ENCODE results near the gene EFNB2.

The EFNB2 gene

DNA sequence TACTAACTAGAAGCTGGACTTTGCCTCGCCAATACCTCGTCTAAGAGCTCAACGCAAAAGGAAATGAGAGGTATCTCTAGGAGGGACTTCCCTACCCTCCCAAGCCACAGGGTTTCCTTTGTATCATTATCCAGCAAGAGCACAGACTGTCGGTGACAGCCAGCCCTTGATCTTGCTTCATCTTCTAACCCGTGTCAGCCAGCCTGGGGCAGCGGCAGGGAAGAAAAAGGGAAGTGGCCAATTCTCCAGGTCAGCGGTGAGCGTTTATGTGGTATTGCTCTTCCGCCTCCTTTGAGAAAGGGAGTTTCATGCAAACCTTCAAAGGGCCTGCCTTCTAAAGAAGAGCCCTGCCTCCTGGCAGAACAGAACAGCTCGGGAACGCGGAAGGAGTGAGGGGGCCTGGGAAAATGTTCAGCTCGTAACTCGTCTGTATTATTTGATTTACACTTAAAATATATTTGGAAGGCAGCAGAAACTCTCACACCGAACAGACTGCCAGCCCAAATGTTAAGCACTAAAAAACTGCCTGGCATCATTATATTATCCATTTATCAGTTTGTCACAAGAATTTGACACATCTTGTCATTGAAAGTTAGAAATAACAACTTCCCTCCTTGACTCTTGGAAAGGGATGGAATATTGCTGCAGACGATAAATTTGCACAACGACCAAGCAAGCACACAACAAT is 41.8 kb downstream of the EFNB2 start:
- DNase-seq (ENCODE audit: low read depth in 1 of 2, low spot score in 1 of 2): peak; percentile 85 to 99
- H3K4me3 ChIP-seq (replicated peaks; ENCODE audit: insufficient read depth, low read length): peak overlapping the region; percentile 22
- TF ChIP-seq, protein P1, sequence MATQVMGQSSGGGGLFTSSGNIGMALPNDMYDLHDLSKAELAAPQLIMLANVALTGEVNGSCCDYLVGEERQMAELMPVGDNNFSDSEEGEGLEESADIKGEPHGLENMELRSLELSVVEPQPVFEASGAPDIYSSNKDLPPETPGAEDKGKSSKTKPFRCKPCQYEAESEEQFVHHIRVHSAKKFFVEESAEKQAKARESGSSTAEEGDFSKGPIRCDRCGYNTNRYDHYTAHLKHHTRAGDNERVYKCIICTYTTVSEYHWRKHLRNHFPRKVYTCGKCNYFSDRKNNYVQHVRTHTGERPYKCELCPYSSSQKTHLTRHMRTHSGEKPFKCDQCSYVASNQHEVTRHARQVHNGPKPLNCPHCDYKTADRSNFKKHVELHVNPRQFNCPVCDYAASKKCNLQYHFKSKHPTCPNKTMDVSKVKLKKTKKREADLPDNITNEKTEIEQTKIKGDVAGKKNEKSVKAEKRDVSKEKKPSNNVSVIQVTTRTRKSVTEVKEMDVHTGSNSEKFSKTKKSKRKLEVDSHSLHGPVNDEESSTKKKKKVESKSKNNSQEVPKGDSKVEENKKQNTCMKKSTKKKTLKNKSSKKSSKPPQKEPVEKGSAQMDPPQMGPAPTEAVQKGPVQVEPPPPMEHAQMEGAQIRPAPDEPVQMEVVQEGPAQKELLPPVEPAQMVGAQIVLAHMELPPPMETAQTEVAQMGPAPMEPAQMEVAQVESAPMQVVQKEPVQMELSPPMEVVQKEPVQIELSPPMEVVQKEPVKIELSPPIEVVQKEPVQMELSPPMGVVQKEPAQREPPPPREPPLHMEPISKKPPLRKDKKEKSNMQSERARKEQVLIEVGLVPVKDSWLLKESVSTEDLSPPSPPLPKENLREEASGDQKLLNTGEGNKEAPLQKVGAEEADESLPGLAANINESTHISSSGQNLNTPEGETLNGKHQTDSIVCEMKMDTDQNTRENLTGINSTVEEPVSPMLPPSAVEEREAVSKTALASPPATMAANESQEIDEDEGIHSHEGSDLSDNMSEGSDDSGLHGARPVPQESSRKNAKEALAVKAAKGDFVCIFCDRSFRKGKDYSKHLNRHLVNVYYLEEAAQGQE (IDR thresholded peaks at IDR 0.05; ENCODE audit: insufficient replicate concordance, low read depth): no peak
- TF ChIP-seq SPI1 (IDR thresholded peaks at IDR 0.05; ENCODE audit: borderline replicate concordance, low read depth): peak; percentile 100
- TF ChIP-seq GABPA (IDR thresholded peaks at IDR 0.05; ENCODE audit: low read depth): peak; percentile 19; the same call in 1 of the 2 replicates
- peak; percentile 98 for TF ChIP-seq POLR2AphosphoS5 (IDR thresholded peaks at IDR 0.05; ENCODE audit: low read depth)
- H3K27ac ChIP-seq (replicated peaks): peak overlapping the region; percentile 47
- H3K27me3 ChIP-seq (ENCODE audit: insufficient read depth, poor library complexity, severe bottlenecking): no peaks in the 10 kb centered on the region

DNA sequence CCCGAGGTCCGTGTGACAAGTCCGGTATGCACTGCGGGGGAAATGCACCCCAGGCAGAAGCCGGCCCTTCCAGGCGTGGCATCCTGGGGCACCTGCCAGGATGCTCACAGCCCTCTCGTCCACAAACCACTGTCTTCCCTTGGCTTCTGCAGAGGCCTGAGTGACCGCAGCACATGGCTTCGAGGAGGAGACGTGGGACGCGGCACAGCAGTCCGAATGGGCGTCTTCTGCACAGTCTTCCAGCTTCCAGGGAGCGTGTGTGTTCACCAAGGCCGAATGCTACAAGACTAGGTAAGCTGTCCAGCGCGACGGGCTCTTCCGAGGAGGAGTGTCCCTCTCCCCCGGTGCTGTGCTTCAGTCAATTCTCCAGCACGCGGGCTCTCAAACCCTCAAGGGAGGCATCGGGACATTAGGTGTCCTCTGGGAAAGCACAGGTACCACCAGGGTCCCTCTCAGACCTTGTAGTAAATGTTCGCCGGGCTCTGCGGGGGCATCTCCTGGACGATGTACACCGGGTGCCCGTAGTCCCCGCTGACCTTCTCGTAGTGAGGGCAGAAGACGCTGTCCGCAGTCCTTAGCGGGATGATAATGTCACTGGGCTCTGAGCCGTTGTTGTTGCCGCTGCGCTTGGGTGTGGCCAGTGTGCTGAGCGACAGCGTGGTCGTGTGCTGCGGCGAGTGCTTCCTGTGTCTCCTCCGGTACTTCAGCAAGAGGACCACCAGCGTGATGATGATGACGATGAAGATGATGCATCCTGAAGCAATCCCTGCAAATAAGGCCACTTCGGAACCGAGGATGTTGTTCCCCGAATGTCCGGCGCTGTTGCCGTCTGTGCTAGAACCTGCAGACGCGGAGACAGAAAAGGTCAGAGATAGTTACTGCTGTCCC is 42.6 kb downstream of the EFNB2 start:
- TF ChIP-seq, protein P1 (IDR thresholded peaks at IDR 0.05; ENCODE audit: insufficient replicate concordance, low read depth): peak; percentile 70
- TF ChIP-seq POLR2AphosphoS5 (IDR thresholded peaks at IDR 0.05; ENCODE audit: low read depth): no peak
- no peak for TF ChIP-seq SPI1 (IDR thresholded peaks at IDR 0.05; ENCODE audit: borderline replicate concordance, low read depth)
- TF ChIP-seq, protein P2, sequence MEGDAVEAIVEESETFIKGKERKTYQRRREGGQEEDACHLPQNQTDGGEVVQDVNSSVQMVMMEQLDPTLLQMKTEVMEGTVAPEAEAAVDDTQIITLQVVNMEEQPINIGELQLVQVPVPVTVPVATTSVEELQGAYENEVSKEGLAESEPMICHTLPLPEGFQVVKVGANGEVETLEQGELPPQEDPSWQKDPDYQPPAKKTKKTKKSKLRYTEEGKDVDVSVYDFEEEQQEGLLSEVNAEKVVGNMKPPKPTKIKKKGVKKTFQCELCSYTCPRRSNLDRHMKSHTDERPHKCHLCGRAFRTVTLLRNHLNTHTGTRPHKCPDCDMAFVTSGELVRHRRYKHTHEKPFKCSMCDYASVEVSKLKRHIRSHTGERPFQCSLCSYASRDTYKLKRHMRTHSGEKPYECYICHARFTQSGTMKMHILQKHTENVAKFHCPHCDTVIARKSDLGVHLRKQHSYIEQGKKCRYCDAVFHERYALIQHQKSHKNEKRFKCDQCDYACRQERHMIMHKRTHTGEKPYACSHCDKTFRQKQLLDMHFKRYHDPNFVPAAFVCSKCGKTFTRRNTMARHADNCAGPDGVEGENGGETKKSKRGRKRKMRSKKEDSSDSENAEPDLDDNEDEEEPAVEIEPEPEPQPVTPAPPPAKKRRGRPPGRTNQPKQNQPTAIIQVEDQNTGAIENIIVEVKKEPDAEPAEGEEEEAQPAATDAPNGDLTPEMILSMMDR (IDR thresholded peaks at IDR 0.05; ENCODE audit: insufficient read depth, low read length): no peak
- no peak for TF ChIP-seq GABPA (IDR thresholded peaks at IDR 0.05; ENCODE audit: low read depth)
- H3K4me3 ChIP-seq (replicated peaks; ENCODE audit: insufficient read depth, low read length): peak overlapping the region; percentile 22
- H3K27me3 ChIP-seq (ENCODE audit: insufficient read depth, poor library complexity, severe bottlenecking): no peaks in the 10 kb centered on the region
- no peak for DNase-seq (ENCODE audit: low read depth in 1 of 2, low spot score in 1 of 2)
- H3K27ac ChIP-seq (replicated peaks): peak overlapping the region; percentile 45

DNA sequence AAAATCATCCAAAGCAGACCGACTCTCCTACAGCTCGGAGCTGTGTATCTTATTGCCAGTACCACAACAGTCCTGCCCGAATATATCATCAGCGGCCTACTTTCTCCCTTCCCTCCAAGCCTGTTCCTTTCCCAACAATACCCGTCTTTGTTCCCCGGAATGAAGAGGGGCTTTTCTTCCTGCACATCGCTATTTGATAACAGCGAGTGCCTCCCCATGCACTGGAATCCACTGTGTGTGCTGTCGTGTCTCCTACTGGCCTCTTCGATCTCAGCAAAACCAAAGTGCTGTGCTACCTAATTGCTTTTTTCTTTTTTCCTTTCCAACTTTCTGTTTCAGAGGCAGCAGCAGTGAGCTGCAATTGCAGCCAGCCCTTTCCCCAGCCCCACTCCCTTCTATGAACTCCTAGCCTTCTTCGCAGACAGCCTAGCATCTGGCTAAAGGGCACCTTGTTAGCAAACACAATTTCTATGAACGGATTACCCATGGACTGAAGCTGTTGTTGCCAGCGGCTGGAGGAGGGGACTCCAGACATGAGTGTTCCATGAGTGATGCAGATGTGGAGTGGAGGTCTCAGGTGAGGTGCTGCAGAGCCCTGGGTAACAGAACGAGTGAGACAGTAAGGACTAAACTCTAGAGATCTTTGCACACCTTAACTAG is 43.4 kb downstream of the EFNB2 start:
- Histone ChIP-seq H3K27me3 (ENCODE audit: insufficient read depth, poor library complexity, severe bottlenecking) (no peaks in the 10 kb centered on the region), H3K4me3 (replicated peaks; ENCODE audit: insufficient read depth, low read length) (no peak overlapping the region), H3K27ac (replicated peaks) (no peak overlapping the region)
- no peak for DNase-seq (ENCODE audit: low read depth in 1 of 2, low spot score in 1 of 2)
- no peak for TF ChIP-seq GABPA (IDR thresholded peaks at IDR 0.05; ENCODE audit: low read depth)
- TF ChIP-seq POLR2AphosphoS5 (IDR thresholded peaks at IDR 0.05; ENCODE audit: low read depth): no peak
- no peak for TF ChIP-seq SPI1 (IDR thresholded peaks at IDR 0.05; ENCODE audit: borderline replicate concordance, low read depth)
- TF ChIP-seq, protein P1 (IDR thresholded peaks at IDR 0.05; ENCODE audit: insufficient replicate concordance, low read depth): no peak
- TF ChIP-seq, protein P2 (IDR thresholded peaks at IDR 0.05; ENCODE audit: insufficient read depth, low read length): no peak

Data from HL-60 (cell line).